ENCODE results near the gene CLP1.

- TF ChIP-seq CTCF (conservative IDR thresholded peaks at IDR 0.05; ENCODE audit: low read depth, low read length) (no peak), EZH2 (IDR thresholded peaks at IDR 0.05; ENCODE audit: borderline replicate concordance, low read depth, low read length, poor library complexity, severe bottlenecking) (no peak)
Measured at GRCh38 chr11:57645689-57646085, 11.9 kb upstream of the CLP1 start.

All from A673 (cell line).